Lower leg skin (tissue), 4 donors: ENCODE data around the gene CENPO. TPM values are rescaled to one million over a fixed set of nuclear protein-coding genes. Genes with fewer than 3 reads are reported as not detected.
"Not testable (repeated sequence)": the region's sequence is repeated elsewhere in the genome, so short reads cannot be mapped to it uniquely, and the experiment has no call there.

Source experiments
- DNase-seq, 2 donors: peaks; one replicate each; pipeline ENCODE4 v3.0.0-alpha.2; 2019; ENCODE audit warnings: low spot score in 2 of 2
- H3K4me3 ChIP-seq: fragments of 200-600 bp; sonication (generic); 2 replicates; pipeline ENCODE4 v1.5.1; 2017; ENCODE audit warnings: mild to moderate bottlenecking, low read depth; ENCODE audit not compliant: poor library complexity, severe bottlenecking
- POLR2A ChIP-seq, 2 donors: fragments of 450-650 bp; IDR thresholded peaks; one replicate each; pipeline ENCODE4 v1.6.1; 2016 to 2017; ENCODE audit warnings: antibody characterized with exemption in 2 of 2, mild to moderate bottlenecking in 1 of 2, moderate library complexity in 1 of 2
- WGBS, 2 donors: methylation state at CpG; one replicate each; pipeline ENCODE4 v1.1.5; 2018; 5-methylcytosine and 5-hydroxymethylcytosine counted together
- intact Hi-C: fragments of 100-400 bp; cut with DNase I; formaldehyde crosslinking; loops from one replicate; pipeline ENCODE4 v1.15.0; 2023; ENCODE audit warnings: low total_unique reads
- total RNA-seq, 4 donors: library from RNA; depleted of rRNA; stranded (reverse); fragments of >200 nt; gene quantifications; one replicate each; pipeline ENCODE4 v1.1.0, GENCODE V29; 2016
- TF ChIP-seq, protein P1 (sequence below), 3 donors: fragments of 450-650 bp; IDR thresholded peaks; one replicate each; pipeline ENCODE4 v1.5.1; 2016; ENCODE audit warnings: antibody characterized with exemption in 3 of 3, mild to moderate bottlenecking in 3 of 3, moderate library complexity in 2 of 3

The CENPO gene
- total RNA-seq, 4 donors from 2014 or later = 2.0 to 5.3 (median 2.4) TPM

- TF ChIP-seq POLR2A (IDR thresholded peaks at IDR 0.05) = no peak
- TF ChIP-seq, protein P1, sequence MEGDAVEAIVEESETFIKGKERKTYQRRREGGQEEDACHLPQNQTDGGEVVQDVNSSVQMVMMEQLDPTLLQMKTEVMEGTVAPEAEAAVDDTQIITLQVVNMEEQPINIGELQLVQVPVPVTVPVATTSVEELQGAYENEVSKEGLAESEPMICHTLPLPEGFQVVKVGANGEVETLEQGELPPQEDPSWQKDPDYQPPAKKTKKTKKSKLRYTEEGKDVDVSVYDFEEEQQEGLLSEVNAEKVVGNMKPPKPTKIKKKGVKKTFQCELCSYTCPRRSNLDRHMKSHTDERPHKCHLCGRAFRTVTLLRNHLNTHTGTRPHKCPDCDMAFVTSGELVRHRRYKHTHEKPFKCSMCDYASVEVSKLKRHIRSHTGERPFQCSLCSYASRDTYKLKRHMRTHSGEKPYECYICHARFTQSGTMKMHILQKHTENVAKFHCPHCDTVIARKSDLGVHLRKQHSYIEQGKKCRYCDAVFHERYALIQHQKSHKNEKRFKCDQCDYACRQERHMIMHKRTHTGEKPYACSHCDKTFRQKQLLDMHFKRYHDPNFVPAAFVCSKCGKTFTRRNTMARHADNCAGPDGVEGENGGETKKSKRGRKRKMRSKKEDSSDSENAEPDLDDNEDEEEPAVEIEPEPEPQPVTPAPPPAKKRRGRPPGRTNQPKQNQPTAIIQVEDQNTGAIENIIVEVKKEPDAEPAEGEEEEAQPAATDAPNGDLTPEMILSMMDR (IDR thresholded peaks at IDR 0.05) = no peak
- intact Hi-C loops = no loop called here
- H3K4me3 ChIP-seq = no peak overlapping the region
- DNase-seq = no peak
- 71 to 72% methylated on average over 12 to 13 of the region's 14 CpGs for WGBS, 2 donors
Measured at GRCh38 chr2:24832073-24832461, 38.8 kb downstream of the CENPO start.

DNA sequence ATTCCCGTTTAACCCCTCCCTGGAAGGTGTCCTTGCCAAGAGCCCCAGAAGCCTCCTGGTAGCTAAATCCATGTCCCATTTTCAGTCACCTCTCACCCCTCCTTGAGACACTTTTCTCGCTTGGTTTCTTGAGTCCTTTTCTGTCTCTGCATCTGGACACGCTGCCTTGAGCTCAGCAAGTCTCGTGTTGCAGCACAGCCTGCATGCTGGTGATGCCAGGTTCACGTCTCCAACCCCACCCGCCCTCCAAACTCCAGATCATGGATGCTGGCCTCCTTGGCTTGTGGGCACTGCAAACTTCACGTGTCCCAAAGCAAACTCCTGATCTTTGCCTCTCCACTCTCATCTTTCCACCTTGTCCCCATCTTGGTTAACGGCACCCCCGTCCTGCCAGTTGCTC lies 39.3 kb downstream of the CENPO start:
- WGBS, 2 donors = 72 to 74% methylated on average over 9 of the region's 9 CpGs
- no peak overlapping the region for H3K4me3 ChIP-seq
- intact Hi-C loops = no loop called here
- no peak for TF ChIP-seq POLR2A (IDR thresholded peaks at IDR 0.05)
- TF ChIP-seq, protein P1 (IDR thresholded peaks at IDR 0.05) = no peak
- no peak for DNase-seq

- intact Hi-C loops = no loop called here
- no peak overlapping the region for H3K4me3 ChIP-seq
- 92 to 93% methylated on average over 22 of the region's 22 CpGs for WGBS, 2 donors
- no peak for TF ChIP-seq POLR2A (IDR thresholded peaks at IDR 0.05)
- TF ChIP-seq, protein P1 (IDR thresholded peaks at IDR 0.05) = no peak
- no peak for DNase-seq
Measured at GRCh38 chr2:24832931-24833701, 39.9 kb downstream of the CENPO start.

DNA sequence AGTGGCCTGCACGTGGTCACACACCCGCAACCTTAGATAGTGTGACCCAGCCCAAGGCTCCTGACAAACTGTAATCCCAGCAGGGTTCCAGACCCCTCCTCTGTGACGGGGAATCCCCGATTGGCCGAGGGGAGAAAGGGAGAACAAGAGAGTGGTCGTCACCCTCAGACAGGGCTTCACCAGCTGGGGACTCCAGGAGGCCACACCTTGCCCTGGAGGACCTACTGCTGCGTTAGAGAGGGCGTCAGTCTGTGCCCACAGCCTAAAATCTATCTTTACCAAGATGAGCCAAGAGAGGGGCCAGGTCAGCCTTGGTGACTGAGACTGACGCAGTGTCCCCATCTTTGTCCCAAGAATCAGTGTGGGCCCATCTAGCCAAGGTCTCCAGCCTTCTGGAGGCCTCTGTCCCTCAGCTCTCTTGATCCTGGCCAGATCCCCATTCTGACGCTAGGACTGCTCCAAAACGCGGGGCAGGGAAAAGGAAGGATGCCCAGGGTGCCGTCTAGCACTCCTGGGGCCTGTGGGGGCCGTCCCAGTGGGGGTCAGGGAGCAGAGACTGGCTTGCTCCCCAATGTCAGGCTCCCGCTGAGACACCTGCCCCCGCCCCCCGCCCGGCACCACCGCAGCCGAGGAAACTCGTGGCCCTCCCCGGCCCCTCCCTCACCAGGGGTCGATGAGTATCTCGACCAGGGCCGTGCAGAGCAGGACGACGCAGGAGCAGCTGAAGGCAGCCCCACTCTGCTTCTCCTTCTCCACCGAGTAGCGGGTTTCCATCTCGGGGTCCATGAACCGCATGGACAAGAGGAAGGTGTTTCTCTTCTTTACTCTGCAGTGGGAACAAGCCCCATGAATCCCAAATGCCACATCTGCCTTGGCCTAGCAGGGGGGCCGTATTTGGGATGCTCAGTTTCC lies 40.9 kb downstream of the CENPO start:
- WGBS, 2 donors = 89 to 95% methylated on average over 30 to 31 of the region's 32 CpGs
- TF ChIP-seq POLR2A (IDR thresholded peaks at IDR 0.05) = no peak
- TF ChIP-seq, protein P1 (IDR thresholded peaks at IDR 0.05) = no peak
- intact Hi-C loops = no loop called here

GRCh38 chr2:24834733-24835395 lies 41.6 kb downstream of the CENPO start:
- TF ChIP-seq POLR2A (IDR thresholded peaks at IDR 0.05) = no peak
- TF ChIP-seq, protein P1 (IDR thresholded peaks at IDR 0.05) = no peak
- DNase-seq = no peak
- H3K4me3 ChIP-seq = no peak overlapping the region
- 89 to 95% methylated on average over 19 to 20 of the region's 20 CpGs for WGBS, 2 donors
- intact Hi-C loops = no loop called here

More for the DNA sequence above, 40.9 kb downstream of the CENPO start:
- DNase-seq = no peak
- no peak overlapping the region for H3K4me3 ChIP-seq

DNA sequence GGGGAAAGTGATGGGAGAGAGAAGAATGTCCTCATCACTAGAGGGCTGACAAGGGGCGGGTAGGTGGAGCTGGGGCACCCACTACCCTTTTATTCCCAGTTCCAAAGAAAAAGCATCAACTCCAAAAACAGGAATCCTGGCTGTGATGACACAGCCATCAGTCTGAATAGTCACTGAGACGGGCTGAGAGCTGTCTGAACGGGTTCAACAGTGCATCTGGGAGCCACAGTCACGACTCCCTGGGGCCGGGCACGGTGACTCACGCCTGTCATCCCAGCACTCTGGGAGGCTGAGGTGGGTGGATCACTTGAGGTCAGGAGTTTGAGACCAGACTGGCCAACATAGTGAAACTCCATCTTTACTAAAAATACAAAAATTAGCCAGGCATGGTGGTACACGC lies 42.2 kb downstream of the CENPO start:
- intact Hi-C loops, DNase-seq, H3K4me3 ChIP-seq: not testable (repeated sequence)
- WGBS, 2 donors = 65 to 68% methylated on average over 8 of the region's 8 CpGs
